ENCODE data around the gene CCDC24.

The CCDC24 gene

GRCh38 chr1:44000122-44000665 lies 8.8 kb downstream of the CCDC24 start:
- no peak for DNase-seq

DNA sequence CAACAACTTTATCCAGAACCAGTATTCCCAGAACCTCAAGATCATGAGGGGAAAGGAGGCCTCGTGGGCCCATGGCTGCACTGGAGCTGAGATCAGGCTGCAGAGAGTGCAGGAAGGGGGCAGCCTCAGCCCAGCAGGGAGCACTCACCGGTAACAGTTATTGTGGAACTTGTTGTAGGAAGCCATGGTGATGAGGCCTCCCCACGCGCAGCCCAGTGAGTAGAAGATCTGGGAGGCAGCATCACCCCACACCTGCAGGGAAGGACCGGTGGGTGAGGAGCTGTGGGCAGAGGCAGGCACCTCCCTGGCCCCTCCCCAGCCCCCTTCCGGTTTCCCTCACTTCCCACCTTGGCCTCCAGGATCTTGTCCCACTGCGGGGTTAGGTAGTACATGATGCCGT lies 10.8 kb downstream of the CCDC24 start:
- DNase-seq, result no peak

DNA sequence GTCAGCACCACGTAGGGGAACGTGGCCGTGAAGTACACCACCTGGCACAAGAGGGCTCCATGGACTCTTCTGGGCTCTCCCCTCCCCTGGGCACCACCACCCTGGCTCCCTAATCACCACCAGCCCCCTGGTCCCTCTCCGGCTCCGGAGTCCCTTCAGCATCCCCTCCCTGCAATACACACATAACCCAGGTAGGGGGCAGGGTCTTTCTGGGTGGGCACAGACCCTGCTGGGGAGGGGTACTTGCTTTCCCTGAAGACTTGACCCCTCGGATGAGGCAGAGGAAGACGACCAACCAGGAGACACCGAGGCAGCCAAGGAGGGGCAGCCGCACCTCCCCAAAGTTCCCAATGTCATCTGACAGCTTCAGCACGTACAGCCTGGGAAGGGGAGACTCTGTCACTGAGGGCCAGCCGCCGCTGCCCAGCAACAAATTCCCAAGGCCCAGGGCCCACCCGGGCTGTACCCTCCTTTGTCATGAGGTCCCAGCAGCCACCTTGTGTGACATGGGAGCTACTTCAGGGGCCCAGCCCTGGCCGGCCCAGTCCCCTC lies 11.3 kb downstream of the CCDC24 start:
- no peak for DNase-seq

GRCh38 chr1:44008259-44008658 lies 16.9 kb downstream of the CCDC24 start:
- no peak for DNase-seq

- no peak for DNase-seq
These were observed 19.6 kb downstream of the CCDC24 start for GRCh38 chr1:44010935-44011471.

DNA sequence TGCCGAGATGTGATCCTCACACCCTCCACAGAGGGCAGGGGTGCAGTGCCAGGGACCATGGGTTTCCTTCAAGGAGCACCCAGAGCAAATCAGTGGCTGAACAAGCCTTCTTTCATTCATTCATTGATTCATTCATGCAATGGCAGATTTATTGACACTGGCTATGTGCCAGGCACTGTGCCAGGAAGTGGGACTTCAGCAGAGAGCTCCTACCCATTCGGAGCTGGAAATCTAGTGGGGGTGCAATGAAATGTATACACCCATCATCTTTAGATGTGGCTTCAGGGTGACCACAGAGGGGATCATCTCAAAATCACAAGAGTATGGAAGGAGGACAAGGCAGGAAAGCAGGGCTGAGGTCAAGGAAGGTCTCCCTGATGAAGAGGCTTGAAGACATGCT lies 21.0 kb downstream of the CCDC24 start:
- no peak for DNase-seq

GRCh38 chr1:44012941-44013609 lies 21.7 kb downstream of the CCDC24 start:
- no peak for DNase-seq

GRCh38 chr1:44013949-44014348 lies 22.6 kb downstream of the CCDC24 start:
- no peak for DNase-seq

GRCh38 chr1:44014365-44015104 lies 23.1 kb downstream of the CCDC24 start:
- no peak for DNase-seq

DNA sequence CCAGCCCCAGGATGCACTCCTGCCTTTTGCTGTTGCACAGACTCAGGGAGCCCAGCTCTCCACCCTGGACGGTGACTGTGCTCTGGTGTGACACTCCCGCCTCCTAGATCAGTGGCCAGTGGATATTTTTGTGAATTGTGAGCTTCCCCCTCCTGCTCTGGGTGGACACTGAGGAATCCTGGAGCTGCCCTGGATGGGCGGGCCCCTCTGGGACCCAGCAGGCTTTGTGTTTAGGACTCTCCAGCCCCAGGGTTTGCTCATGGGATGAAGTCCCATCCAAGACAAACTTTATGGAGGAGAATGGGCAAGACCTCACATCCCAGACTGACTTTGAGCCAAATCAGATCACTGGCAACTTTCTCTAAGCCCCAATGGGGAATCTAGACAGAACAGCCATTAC lies 23.8 kb downstream of the CCDC24 start:
- DNase-seq, result no peak

DNA sequence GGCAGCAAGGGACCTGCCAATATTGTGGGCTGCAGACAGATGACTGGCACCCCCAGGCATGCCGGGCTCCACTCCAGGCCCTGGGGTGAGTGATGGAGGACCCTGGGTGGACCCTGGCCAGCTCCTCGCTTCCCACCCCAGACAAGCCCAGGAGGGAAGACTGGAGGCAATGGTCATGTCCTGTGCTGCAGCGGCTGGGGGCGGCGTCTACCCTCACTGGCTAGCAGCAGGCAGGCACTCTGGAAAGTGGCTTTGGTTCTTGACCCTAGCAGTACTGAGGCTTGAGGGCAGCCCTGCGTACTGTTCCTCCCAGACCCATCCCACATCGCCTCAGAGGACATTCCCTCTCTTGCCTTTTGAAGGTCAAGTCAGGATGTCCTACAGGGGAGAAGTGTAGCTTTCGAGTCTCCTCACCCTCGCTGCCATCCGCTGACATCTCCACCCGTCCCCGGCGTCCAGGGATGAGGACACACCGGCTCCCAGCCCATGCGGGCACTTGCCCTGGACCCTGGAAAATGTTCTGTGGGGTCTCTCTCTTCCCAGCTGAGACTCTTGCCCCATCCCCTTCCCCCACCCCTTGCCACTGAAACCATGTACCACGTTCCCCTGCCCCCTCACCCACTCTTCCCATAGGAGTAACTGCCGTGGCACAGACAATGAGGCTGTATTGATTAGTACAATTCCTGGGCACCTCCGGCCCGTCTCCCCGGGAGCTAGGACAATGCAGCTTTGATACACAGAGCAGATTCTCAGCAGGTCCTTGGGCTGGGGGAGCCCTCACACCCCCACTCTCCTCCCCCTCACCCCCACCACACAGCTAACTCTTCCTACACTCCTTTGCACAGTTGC lies 24.9 kb downstream of the CCDC24 start:
- no peak for DNase-seq

DNA sequence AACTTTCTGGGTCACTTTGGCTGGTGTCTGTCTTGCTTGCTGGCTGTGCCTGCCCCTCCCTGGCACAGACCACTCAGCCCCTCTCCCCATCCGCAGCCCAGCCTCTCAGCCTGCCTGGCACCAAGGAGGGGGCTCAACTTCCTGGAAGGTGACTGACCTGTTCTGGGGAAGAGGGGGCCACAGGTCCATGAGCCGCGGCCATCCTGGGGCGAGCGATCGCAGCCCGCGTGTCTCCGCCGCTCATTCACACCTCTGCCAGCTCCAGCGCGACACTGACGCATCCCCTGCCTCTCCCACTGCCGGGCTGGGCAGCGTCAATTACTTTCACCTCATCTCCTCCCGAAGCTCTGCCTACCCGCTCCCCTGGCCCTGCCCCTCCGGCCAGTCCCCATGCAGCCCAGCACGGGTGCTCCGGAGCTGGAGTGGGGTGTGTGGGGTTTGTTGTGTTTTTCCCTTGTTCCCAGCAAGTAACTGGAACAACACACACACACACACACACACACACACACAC lies 25.5 kb downstream of the CCDC24 start:
- DNase-seq, result no peak

DNA sequence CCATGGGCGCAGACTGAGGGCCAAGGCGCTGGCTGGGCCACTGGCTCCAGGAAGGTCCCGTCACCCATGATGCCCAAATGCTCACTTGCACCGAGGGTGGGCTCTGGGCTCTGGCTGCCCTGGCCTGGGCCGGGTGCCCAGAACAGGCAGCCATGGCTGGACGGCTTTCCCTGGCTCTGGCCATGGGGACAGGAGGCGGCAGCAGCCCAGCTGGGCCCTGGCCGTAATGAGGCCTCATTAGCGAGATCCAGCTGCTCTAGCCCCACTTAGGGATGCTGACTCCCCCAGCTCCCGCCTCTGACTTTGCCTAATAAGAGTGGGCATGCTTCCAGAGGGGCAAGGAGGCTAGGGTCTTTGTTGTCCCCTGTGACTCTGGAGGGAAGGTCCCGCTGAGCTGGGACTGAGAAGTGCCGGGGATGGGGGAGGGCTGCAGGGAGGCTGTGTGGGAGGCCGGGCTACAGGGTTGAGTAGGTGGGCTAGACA lies 28.1 kb downstream of the CCDC24 start:
- DNase-seq, result no peak

DNA sequence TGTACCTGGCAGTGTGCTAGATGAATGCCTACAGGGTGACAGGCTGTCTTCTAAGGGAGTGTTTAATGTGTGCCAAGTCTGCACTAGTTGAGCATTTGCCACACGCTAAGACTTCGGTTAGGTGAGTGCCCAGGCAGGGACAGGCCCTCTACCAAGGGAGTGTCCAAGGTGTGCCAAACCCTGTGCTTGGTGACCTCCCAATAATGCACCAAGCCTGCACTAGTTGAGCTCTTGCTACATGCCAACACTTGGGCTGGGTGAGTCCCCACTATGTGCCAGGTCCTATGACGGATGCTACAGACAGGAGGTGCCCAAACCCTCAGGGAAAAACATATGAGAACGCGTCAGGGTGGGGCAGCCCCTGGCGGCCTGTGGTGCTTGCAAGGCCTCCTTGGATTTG lies 29.1 kb downstream of the CCDC24 start:
- no peak for DNase-seq

DNA sequence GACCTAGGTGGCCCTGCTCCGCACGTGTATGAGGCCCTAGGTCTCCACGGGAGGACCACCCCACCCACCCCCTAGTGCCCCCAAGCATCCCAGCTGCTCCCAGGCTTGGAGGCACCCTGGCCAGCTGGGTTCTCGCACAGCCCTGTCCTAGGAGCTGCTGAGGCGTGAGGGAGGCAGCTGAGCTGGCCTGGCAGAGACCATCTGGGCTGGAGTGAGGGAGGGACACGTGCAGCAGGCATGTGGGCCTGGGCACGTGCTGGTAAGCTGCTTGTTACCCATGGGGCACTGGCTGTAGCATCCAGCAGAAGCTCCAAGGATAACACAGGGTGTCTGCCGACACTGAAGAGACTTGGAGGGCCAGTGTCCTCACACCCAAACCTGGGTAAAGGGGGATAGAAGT lies 29.8 kb downstream of the CCDC24 start:
- no peak for DNase-seq

DNA sequence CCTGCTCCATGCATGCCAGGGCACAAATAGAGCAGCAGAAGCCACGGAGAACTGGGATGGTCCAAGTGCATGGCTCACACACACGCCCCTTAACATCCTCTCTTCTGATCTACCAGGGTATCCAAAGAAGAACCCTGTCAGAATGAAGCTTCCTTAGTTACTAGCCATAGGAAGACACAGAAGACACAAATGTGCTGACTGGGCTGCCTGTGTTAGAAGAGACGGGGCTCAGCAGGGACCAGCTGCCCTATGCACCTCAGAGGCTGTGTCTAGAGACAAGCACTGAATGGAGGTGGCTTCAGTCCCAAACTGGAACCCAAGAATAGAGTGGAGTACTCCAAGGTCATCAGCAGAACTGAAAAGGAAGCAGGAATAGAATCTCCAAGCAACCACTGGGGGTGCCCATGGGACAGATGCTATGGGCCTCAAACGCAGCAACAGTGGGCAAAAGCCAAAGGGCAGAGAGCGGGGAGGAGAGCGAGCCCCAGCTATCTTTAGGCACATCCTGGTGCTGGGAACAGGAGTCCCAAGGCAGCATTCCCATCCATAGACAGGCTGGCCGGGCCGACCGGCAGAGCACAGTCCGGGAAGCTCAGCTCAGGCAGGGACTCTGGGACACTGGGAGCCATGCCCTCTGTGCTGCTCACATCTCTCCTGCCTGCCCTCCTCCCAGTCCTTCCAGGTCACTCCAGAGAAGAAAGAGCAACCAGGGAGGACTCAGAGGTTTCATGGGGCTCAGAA lies 30.4 kb downstream of the CCDC24 start:
- no peak for DNase-seq

GRCh38 chr1:44024031-44024902 lies 32.9 kb downstream of the CCDC24 start:
- DNase-seq, result no peak

DNA sequence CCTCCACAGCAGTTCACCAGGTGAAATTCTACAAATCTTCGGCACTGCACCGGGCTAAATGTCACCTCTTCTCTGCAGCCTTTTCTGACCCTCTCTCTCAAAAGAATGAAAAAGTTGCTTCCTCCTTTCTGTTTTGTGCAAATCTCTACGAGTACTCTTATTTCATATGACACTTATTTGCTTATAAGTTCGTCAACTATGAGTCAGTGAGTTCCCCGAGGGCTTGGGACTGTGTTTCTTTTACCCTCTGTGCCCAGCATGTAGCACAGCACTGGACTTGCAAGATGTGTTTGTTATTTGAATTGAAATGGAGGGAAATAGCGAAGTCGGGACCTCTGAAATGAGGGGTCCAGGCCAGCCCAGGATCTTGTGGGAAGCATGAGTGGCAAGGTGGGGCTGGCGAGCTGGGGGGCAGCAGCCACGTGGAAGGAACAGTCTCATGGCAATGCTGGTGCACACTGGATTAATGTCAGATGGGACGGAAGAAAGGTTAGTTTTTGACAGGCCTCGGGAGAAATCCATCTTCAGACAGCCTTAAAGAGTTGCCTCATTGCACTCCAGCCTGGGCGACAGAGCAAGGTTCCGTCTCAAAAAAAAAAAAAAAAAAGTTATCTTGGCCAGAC lies 33.6 kb downstream of the CCDC24 start:
- DNase-seq, result no peak

DNA sequence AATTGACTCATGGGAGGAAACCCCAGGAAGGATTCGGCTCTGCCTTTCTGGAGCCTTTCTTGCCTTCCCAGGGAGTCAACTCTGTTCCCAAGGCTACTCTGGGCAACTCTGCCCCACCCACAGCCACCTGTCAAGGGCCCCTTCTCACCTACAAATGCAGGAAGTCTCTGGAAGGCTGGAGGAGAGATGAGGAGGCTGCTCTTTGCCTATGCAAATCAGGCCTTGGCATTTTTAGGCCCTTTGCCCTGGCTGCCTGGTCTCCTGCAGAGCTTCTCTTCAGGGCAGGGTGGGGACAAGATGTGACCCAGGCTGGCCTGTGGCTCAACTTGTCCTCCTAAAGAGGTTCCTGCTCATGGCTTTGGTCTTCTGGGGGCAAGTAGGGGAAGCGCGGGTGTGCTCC lies 34.4 kb downstream of the CCDC24 start:
- DNase-seq, result no peak

GRCh38 chr1:44027320-44027719 lies 35.9 kb downstream of the CCDC24 start:
- no peak for DNase-seq

Measured in NCI-H1048 (cell line).